Osteoblast (primary cell): ENCODE data around the gene NKX2-2. TPM values are rescaled to one million over a fixed set of nuclear protein-coding genes. Genes with fewer than 3 reads are reported as not detected.

Experiments
- DNase-seq: peaks from one replicate; pipeline ENCODE4 v3.0.0; 2011; ENCODE audit warnings: low spot score, mixed read lengths; ENCODE audit not compliant: insufficient read length; ENCODE audit errors: missing footprints
- H2AFZ ChIP-seq: 2 replicates; pipeline ENCODE4 v1.6.0; 2011; ENCODE audit warnings: mild to moderate bottlenecking, low read length
- H3K27ac ChIP-seq: 2 replicates; pipeline ENCODE4 v1.5.1; 2011; ENCODE audit warnings: mild to moderate bottlenecking, low read depth, low read length, moderate library complexity
- H3K27me3 ChIP-seq: 2 replicates; pipeline ENCODE4 v1.6.0; 2012; ENCODE audit warnings: mild to moderate bottlenecking, control low read depth, inconsistent platforms, low read length, moderate library complexity; ENCODE audit not compliant: insufficient read depth
- H3K36me3 ChIP-seq: 2 replicates; pipeline ENCODE4 v1.5.1; 2011; ENCODE audit warnings: mild to moderate bottlenecking, low read length, control low read depth, moderate library complexity; ENCODE audit not compliant: insufficient read depth
- H3K4me1 ChIP-seq: 2 replicates; pipeline ENCODE4 v1.5.1; 2011; ENCODE audit warnings: mild to moderate bottlenecking, low read length, control low read depth, moderate library complexity; ENCODE audit not compliant: insufficient read depth
- H3K4me2 ChIP-seq: 2 replicates; pipeline ENCODE4 v1.6.0; 2011; ENCODE audit warnings: mild to moderate bottlenecking, low read length; ENCODE audit not compliant: insufficient read depth
- H3K4me3 ChIP-seq: fragments of 200-600 bp; sonication (generic); 3 replicates; pipeline ENCODE4 v1.5.1; 2012; ENCODE audit warnings: mild to moderate bottlenecking, low read length, inconsistent platforms; ENCODE audit not compliant: insufficient read depth
- H3K79me2 ChIP-seq: 2 replicates; pipeline ENCODE4 v1.6.0; 2012; ENCODE audit warnings: mild to moderate bottlenecking, low read length, control low read depth, inconsistent platforms; ENCODE audit not compliant: insufficient read depth
- H3K9me3 ChIP-seq: 2 replicates; pipeline ENCODE4 v1.5.1; 2011; ENCODE audit warnings: low read depth, low read length, control low read depth
- H4K20me1 ChIP-seq: 2 replicates; pipeline ENCODE4 v1.6.0; 2012; ENCODE audit warnings: mild to moderate bottlenecking, low read length, control low read depth; ENCODE audit not compliant: insufficient read depth
- total RNA-seq: library from RNA; depleted of rRNA; stranded (reverse); fragments of >200 nt; gene quantifications from 2 replicates; pipeline ENCODE4 v1.2.3, GENCODE V29; 2012
- TF ChIP-seq, protein P1 (sequence below): IDR thresholded peaks from 2 replicates; pipeline ENCODE4 v1.5.1; 2011; ENCODE audit warnings: mild to moderate bottlenecking, low read depth, low read length, moderate library complexity; ENCODE audit errors: extremely low read depth

Gene NKX2-2
- total RNA-seq, 1 donor, result under 0.01 TPM

DNA sequence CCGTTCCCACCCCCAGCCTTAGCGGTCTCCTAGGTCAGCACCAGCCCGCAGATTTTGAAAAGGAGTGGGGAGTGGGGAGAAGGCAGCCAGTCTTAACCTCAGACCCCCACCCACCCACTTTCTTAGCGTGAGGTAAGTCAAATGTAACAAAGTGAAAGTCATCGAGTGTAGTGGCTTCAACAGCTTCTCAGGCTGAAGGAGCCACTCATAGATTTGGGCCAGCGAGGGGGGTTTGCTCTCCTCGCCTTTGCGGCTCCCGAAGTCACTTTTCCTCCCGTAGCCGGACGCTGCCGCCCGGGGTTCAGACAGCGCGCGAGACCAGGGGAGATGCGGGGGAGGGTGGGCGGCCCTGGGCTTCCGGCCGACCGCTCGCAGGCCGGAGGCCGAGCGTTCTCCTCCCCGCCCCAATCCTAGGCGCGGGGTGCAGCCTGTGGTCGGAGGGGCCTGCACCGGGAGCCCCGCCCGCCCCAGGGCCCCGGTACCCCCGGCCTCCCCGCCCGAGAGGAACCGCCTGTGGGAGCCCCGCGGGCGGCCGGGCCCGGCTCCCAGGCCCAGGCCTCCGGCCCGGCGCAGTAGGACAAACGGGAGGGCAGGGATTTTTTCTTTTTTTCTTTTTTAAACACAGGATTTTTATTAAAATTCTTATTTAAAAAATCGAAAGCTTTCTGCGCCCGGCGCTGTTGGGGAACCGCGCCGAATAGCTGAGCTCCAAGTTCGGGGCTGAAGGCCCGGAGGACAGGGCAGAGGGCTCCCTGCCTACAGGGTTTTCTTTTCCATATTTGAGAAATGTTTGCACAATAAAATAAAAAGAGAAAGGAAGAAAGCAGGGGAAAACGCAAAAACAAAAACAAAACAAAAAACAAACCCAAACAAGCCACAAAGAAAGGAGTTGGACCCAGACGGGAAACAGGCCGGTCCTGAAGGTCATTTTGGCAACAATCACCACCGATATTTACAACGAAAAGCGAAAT, 3.2 kb downstream of the NKX2-2 start:
- Histone ChIP-seq H3K4me1 (peaks cover 6% of the 10 kb centered on the region), H3K27me3 (peaks cover 90% of the 10 kb centered on the region), H3K79me2 (no peaks in the 10 kb centered on the region), H3K4me2 (peak overlapping the region; percentile 82), H3K4me3 (peak overlapping the region; percentile 65), H2AFZ (peak overlapping the region; percentile 56), H3K9me3 (no peaks in the 10 kb centered on the region), H4K20me1 (no peaks in the 10 kb centered on the region), H3K27ac (no peak overlapping the region), H3K36me3 (no peaks in the 10 kb centered on the region)
- TF ChIP-seq, protein P1, sequence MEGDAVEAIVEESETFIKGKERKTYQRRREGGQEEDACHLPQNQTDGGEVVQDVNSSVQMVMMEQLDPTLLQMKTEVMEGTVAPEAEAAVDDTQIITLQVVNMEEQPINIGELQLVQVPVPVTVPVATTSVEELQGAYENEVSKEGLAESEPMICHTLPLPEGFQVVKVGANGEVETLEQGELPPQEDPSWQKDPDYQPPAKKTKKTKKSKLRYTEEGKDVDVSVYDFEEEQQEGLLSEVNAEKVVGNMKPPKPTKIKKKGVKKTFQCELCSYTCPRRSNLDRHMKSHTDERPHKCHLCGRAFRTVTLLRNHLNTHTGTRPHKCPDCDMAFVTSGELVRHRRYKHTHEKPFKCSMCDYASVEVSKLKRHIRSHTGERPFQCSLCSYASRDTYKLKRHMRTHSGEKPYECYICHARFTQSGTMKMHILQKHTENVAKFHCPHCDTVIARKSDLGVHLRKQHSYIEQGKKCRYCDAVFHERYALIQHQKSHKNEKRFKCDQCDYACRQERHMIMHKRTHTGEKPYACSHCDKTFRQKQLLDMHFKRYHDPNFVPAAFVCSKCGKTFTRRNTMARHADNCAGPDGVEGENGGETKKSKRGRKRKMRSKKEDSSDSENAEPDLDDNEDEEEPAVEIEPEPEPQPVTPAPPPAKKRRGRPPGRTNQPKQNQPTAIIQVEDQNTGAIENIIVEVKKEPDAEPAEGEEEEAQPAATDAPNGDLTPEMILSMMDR, result no peak
- DNase-seq, result peak; percentile 88

DNA sequence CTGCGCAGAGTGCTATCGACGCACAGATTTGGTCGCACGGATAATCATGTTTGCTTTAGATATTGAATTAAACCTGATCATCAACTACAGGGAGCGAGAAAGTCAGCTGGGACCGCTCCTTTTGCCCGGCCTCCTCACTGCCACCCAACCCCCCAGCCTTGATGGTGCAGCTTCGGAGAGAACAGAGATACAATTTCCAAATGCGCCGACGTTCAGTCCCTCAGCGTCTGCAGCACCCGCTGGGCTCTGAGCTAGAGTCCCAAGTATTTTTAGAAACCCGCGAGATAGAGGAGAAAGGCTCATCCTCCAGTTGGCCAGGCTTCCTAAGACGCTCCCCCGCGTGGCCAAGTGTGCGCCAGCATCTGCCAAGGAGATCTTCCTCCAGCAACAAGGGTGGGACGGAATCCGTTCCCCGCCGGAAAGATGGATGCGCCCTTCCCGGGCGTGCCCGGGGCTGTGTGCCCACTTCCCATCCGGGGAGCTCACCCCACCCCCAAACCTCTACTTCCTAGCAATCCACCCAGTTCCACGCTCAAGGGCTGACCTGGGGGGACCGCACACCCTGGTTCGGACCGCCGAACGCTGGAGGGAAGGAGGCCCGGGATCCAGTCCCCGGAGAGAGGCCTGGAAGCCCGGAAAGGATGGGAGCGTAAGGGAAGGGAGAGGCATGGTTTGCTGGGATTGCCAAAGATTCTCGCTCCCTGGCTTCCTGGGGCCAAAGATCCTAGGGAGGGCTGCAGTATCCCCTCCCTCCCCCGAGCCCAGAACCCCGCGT, 4.1 kb downstream of the NKX2-2 start:
- Histone ChIP-seq H3K36me3 (no peaks in the 10 kb centered on the region), H3K4me3 (peak overlapping the region; percentile 65), H3K4me1 (peaks cover 12% of the 10 kb centered on the region), H3K27ac (no peak overlapping the region), H3K4me2 (peak overlapping the region; percentile 82), H2AFZ (peak overlapping the region; percentile 25), H4K20me1 (no peaks in the 10 kb centered on the region), H3K79me2 (no peaks in the 10 kb centered on the region), H3K9me3 (no peaks in the 10 kb centered on the region), H3K27me3 (peaks cover 88% of the 10 kb centered on the region)
- peak; percentile 94 for DNase-seq
- TF ChIP-seq, protein P1, result peak; percentile 7

DNA sequence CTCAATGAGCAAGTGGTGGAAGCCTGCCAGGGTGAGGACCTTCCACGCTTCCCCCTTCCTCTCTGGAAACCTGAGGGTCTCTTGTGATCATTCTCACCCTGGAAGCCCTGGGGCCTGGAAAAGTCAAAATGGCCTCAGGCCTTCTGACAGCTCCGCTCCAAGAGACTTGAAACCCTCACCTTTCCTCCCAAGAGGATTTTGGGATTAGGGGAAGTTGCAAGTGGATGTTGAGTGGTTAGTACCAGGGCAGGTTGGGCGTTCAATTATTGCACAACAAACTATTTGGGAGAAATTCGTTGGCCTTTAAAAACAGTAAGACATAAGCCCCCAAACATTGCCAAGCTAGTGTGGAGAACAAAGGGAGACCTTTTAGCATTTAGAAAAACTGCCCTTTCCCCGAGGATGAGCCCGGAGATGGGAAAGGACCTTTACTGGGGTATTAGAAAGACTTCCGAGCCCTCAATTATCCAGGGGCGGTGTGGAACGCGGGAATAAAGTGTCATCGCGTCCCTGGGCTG, 4.7 kb downstream of the NKX2-2 start:
- Histone ChIP-seq H3K4me2 (peak overlapping the region; percentile 82), H3K4me1 (peaks cover 12% of the 10 kb centered on the region), H3K9me3 (no peaks in the 10 kb centered on the region), H3K36me3 (no peaks in the 10 kb centered on the region), H3K27ac (no peak overlapping the region), H4K20me1 (no peaks in the 10 kb centered on the region), H3K27me3 (peaks cover 89% of the 10 kb centered on the region), H3K79me2 (no peaks in the 10 kb centered on the region), H3K4me3 (no peak overlapping the region), H2AFZ (no peak overlapping the region)
- TF ChIP-seq, protein P1, result no peak
- DNase-seq, result peak; percentile 86
